Measurements from ENCODE around the gene LINC01488. TPM values are rescaled to one million over a fixed set of nuclear protein-coding genes. Genes with fewer than 3 reads are reported as not detected.

Gene LINC01488
- total RNA-seq, 1 donor from 2014 or later = not detected

DNA sequence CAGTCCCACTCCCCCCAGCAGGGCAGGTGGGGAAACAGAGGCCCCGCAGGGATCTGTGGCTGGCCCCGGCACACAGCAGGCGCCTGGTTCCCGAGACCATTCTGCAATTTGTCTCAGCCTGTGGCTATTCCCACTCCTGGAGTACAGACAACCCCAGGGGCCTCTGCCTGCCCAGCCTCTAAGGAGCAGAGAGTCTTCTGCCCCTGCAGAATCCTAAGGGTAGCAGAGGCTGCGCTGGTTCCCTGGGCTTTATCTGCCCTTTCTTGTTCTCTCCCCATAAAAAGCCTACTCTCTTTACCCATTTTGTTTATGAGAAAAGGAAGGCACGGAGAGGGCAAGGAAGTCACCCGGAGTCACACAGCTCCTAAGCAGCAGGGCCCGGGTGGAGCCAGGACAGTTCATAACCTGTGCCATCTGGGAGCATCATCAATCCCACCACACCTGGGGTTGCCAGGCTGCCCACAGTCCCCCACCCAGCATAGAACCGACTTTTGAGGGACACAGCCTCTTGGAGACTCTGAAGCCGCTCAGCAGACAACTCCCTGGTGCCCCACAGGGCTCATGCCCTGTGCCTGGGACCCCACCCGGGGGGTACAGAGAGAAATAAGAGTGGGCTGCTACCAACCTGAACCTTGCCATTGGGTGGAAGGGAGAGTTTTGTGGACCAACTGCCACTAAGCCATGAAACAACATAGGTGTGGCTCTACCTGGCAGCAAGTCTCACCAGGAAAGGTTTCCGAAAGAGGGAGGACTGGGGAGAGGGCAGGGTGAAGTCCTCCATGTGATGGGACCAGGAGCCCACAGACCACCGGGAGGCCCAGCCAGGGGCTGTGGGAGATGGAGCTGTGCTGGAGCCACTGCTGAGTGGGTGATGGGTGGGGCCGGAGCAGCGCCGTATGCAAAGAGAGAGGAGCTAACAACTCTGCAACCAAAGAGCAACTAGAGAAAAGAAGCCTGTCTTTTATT lies 17.2 kb upstream of the LINC01488 start:
- DNase-seq (ENCODE audit: low spot score) = no peak

DNA sequence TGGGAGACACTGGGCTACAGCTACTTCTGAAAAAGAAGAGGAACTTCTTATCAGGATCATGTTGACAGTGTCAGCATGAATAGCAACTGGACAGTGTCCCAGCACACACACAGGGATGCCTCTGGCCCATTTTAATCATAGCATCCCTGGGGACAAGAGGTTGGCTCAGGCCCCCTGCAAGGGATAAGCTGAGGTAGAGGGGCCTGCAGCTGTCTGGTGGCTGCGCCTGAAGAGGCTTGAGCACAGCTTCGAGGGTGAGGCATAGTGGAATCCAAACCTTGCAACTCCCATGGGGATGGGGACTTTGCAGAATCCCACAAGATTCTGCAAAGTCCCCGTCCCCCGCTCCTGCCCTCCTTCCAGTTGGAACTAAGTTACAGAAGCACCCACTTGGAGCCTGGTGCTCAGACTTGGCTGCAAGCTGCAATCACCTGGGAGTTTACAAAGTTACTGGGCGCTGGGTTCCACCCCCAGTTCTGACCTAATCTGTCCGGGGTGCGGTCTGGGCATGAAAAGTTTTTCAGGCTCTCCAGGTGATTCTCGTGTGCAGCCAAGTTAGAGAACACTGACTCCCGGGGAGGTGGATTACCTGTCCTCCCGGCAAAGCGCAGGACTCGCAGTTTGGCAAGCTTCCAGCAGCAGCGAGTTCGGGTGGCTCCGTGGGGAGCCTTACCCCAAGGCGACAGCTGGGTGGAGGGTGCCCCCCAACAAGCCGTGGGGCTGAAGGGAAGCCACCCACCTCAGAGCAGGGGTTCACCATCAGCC lies 16.0 kb upstream of the LINC01488 start:
- DNase-seq (ENCODE audit: low spot score) = no peak

DNA sequence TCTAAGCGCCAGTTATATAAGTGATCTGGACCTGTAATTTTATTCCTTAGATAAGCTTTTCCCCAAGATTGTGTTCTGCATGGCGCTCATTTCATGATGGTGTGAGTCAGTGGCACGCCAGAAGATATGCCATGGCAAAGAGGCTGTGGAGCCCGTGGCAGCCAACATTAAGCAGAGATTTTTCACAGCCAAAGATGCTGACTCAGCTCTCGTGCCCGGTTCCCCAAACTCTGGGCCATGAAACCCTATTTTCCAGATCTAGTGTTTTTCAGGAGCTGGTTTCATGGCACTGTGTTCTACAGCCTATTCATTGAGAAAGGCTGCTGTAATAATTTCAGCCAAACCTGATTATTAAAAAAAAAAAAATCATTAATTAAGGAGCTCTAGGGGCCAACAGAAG lies 15.4 kb upstream of the LINC01488 start:
- DNase-seq (ENCODE audit: low spot score) = no peak

DNA sequence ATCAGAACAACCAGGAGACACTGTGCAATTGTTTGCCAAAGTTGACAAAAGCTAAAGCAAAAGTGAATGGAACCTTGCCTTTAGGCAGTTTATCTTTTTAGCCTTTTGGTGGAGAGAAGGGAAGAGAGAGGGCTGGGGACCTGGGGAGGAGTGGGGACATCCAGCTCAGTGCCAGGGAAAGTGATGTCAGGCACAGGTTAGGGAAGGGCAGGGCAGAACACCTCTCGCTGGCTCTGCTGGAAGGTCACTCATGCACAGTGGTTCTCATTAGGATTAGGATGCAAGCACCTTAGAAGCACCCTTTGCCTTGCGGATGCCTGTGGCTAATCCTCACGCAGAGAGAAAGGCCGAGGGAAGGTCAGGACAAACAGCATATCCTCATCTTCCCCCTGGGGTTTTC lies 14.3 kb upstream of the LINC01488 start:
- DNase-seq (ENCODE audit: low spot score) = no peak

DNA sequence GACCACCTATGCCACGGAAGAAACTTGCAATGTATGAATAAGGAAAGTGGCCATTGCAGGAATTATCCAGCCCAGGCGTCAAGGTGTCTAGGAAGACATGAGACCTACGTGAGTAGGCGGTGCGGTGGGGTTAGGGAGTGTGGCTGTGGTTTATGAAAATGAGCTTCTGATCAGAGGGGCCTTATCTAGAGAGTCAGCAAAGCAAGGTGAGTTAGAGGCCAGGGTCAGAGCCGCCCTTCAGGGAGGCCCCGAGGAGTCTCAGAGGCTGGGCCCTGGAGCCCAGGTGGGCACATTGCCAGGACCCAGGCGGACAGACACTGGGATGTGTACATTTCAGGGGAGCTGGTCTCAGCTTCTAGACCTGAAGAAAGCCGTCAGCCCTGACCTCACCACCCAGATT lies 13.8 kb upstream of the LINC01488 start:
- no peak for DNase-seq (ENCODE audit: low spot score)

DNA sequence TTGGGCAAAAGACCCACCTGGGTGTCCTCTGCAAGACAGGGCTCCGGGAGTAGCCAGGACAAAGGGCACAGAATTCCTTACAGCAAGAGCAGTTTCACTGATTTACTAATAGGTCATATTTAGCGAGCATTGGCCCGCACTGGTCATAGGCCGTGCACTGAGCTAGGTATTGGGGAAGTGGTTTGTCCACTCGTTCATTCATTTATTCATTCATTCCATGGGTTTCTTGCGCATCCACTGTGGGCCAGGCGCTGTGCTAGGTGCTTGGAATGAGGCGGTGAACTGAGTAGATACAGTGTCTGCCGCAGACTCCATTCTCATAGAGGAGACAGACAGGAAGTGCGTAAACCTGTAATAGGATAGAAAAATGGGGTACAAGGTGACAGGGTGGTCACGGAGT lies 13.2 kb upstream of the LINC01488 start:
- no peak for DNase-seq (ENCODE audit: low spot score)

DNA sequence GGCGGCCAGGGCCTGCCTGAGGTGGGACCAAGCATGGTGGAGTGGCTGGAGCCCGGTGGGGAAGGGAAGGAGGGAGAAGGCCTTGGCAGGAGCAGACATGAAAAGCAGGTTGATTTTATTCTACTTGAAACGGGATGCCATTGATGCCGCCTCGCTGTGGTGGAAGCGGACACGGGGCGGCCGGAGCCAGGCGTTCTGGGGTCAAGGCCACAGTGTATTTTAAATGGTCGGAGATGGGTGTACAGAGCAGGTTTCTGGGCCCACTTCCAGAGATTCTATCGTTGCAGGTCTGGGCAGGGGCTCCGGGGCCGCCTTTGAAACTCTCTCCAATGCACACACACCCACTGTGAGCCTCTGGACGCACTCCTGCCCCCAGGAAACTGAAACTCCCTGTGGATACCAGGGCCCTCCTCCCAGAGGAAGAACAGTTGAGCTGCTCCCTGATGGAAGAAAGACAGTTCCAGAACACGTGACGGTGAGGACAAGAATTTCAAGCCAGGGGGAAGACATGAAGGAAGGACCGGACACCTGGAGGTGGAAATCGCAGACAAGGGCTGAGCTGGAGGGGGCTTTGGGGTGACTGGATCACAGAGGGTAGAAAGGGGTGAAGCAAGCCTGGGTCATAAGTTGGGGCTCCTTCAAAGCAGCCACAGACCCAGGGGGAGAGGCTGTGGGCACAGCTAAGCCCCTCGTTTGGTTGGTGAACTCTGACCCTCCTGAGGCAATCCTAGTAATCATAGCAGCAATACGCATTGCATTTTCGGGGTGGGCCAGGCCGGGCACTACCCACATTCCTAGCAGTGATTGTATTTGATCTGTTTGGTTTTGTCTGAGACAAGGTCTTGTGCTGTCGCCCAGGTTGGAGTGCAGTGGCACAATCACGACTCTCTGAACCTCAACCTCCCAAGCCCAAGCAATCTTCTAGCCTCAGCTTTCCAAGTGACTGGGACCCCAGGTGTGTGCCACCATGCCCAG lies 12.3 kb upstream of the LINC01488 start:
- no peak for DNase-seq (ENCODE audit: low spot score)

DNA sequence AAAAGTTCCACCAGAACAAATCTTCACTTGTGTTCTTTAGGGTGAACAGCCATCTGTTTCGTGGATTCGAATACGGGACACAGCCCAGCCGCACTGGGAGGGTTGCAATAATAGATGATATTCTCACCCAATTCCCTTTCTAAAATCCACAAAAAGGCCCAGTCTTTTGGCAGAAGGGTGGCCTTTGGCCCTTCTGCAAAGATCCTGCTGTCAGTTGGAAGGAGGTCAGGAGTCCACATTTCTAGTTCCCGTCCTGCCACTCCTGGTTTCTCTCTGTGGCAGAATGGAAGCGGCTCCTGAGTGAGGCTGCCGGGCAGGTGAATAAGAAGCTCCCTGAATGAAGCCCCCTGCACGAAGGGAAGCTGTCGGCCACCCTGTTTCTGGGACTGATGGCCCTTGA lies 11.2 kb upstream of the LINC01488 start:
- no peak for DNase-seq (ENCODE audit: low spot score)

DNA sequence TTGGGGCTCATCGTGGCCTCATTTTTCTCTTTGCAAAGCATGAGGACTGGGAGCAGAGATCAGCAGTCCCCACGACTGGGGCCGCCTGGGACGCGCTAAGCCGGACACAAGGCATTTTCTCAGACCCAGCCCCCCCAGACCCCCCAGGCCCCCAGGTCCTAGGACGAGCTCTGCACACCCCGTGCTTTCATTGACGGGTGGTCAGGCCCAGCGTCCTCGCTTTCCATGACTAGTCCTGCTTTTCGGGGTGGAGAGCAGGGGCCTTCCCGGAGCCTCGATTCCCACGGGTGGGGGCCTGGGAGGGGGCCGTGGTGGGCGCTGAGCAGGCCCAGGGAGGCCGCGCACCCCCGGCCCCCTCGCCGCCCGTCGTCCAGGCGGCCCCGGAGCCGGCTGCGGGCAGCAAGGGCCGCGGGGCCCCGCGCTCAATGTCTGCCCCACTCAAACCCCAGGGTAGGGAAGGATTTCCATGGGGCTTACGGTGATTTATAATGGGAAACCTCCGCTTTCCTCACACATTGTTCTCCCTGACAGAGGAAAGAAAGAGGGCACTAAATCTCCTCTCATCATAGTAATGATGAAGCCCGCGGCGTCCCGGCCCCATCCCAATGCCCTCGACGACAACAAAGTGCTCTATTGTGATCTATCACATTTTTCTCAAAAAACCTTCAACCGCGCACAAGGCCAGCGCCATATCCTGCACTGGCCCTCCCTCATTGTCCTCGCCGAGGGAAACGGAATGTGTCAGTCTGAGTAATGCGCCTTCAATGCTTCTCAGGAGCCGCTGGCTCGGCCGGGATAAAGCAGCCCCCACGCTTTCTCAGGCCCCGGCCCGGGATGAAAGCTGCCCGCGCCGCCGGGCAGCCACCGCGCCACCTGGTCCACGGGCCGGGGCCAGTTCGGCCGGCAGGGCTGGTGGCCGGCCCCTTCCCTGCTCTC lies 10.4 kb upstream of the LINC01488 start:
- no peak for DNase-seq (ENCODE audit: low spot score)

DNA sequence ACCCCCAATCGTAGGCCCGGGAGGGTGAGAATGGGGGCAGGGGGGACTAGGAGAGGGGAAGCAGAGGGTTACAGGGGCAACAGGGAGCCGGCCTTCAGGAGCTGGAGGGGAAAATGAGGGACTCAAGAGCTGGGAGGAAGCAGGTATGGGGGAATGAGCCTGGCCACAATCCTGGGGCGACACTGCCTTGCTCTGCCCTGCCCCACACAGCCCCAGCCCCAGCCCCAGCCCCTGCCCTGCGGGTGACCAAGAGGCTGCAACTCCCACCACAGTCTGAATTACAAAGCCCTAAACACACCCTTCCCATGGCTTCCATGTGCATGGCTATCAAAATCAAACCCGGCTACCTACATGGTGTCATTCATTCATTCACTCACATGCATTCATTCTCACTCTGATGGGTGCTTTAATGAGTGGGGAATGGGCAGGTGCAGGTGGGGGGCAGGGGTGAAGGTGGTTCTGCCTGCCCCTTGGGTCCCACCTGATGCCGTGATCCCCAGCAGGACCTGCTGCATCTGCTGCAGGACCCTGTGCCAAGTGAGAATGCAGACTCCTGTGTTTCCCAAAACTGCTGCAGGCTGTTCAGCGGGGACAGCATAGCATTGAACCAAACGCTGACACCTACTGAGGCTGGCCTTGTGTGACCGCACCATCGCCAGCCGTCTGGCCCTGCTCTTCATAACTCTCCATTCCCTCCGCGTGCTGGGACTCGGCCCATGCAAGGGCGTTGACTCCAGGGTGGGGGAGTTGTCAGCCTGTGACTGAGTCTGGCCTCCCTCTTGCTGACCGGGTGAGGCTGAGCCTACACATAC lies 9.5 kb upstream of the LINC01488 start:
- DNase-seq (ENCODE audit: low spot score) = no peak

DNA sequence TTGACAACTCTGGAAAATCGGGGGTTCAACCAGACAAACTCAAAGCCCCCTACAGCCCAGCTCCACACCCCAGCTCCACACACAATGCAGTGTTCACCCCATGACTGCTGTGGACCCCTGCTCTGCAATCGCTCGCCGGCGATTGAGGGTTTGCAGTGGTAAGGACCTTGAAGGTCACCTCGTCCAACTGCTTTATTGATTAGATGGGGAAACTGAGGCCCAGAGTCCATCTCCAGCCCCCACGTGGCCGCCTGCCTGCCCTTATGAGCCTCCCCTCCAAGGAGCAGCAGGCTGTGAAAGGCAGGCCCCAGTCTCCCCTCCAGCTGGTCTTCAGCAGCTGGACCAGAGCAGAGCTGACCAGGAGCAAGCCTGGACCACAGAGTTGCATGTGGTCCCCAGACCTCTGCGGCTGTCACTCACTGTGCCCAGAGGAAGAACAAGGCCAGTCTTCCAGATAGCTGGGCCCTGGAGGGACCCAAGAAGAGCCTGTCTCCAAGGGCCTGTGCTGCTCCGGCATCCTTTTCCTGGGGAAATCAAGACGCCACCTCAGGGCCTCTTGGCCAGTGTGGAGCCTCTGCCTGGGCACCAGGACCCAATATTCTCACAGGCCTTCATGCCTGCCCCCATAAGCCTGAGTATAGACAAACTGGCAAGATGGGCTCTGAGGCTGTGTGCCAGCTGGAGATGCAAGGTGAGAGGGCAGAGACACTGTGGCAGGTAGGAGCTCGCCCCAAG lies 8.8 kb upstream of the LINC01488 start:
- no peak for DNase-seq (ENCODE audit: low spot score)

DNA sequence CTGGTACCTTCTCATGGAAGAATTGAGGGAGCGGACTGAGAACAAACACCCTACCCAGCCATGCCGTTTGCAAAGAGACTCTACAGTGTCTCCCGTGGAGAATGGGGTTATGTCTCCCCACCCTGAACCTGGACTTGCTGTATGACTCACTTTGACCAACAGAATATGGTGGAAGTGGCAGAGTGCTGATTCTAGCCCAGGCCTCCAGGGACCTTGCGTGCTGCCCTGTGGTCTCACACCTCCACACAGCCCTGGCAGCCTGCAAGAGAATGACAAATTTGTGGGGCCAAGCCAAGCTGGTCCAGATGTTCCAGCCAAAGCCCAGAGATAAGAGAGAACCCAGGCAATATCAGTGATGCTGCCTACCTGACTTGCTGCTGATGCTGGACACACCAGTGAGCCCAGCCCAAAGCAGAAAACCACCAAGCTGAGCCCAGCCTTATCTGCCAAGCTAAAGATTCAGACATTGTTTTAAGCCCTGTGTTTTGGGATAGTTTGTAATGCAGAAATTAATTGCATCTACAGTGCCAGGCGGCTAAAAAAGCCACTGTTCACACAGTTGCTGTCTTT lies 8.1 kb upstream of the LINC01488 start:
- no peak for DNase-seq (ENCODE audit: low spot score)

DNA sequence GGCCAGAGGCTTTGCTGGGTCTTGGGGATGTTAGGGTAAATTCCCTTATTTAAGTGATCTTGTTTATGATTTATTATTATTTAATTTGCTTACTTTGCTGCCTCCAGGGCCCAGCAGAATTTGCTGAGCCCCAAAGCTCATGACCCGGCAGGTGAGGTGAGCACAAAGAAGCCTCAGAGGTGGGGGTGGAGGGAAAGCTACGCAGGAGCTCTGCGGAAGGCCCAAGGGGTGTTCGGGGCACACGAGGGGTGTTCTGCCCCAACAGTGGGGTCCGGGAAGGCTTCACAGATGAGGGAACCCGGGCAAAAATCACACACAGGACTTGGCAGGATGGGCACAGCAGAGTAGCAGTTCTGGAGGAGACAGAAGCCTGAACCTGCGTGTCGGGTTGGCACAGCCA lies 6.7 kb upstream of the LINC01488 start:
- DNase-seq (ENCODE audit: low spot score) = no peak

DNA sequence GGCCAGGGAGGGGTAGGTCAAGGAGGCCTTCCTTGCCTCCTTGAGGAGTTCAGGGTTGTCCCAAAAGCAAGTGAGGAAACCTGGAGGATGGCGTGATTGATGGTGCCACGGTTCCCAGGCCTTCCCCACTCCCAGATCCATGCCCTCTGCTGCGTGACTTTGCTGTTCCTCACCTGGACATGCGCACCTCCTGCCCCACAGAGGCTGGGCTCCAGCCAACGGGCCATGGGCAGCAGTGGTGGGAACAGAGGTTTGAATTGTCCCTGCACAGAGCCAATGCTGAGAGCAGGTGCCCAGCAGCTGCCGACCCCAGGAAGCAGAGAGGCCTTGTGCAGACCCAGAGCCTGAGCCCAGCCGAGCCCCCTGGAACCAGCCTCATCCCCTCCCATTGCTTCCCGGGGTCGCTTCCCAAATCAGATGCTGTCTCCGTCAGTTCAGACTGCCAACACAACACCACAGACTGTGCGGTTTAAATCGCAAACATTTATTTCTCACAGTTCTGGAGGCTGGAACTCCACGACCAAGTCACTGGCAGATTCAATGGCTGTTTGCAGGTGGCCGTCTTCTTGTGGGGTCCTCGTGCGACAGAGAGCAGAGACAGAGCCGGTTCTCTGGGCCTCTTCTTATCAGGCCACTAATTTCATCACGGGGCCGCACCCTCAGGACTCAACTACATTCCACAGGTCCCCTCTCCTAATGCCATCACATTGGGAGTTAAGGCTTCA lies 6.2 kb upstream of the LINC01488 start:
- no peak for DNase-seq (ENCODE audit: low spot score)

DNA sequence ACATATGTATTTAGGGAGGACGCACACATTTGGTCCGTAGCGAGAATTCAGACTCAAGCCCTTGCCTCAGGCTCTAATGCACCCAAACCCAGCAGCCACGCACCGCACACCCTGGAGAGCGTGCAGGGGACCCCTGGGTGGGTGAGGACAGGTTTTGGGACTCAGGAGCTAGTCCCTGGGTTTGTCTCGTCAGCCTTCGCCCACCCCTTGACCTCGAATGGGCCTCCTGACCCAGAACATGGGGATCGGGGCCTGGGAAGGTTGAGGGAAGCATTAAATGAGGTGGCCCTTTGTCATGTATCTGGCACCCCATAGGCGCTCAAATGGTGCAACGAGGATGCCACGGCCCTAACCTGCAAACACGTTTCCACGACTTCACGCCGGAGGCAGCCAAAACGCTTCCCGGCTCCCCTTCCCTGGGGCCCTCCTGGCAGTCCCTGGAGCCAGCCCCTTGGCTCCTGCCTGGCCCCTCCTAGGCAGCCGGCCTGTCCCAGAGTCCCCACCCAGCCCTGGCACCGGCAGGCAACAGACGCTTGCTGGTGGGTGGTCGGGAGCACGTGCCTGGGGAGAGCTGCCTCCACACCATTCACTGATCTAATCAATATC lies 5.5 kb upstream of the LINC01488 start:
- no peak for DNase-seq (ENCODE audit: low spot score)

DNA sequence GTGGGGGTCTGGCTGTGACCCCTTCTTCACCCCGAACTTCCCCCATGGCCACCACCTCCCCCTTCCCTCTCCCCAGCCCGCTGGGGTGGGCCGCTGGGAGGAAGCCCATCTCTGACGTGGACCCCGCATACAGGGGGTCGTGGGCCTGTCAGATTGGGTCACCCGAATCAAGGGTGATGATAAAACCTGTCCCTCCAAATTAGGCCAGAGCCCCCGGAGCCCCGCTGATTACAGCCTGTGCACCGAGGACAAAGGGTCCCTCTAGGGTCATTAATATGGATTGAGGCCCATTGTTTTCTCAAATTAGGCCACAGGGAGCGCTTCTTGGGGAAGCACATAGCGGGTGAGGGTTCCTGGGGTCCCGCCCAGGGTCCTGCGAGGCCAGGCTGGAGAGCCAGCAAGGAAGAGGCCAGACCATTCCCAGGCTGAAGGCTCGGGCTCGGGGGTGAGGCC lies 4.9 kb upstream of the LINC01488 start:
- no peak for DNase-seq (ENCODE audit: low spot score)

DNA sequence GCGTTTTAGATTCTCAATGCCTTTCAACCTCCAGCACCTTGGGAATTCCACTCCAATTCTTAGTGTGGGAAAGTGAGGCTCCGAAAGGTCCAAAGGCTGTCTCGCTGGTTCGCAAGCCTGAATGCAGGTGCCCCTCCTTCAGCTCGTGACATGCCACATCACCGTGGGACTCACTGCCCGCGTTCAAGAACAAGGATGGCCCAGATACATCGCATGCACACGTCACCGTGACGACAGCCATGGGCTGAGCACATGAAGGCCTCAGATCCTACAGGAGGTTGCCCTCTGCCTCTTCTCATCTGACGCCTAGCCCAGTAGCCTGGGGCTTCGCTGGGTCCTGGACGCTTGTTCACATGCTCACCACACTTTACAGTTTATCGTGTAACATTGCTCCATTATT lies 4.4 kb upstream of the LINC01488 start:
- DNase-seq (ENCODE audit: low spot score) = no peak
